DMS153 treated with DMSO at 0.1 percent for 48 hours (cell line): ENCODE measurements around the gene ERCC6L.

Source experiments
- DNase-seq: peaks from one replicate; lab custom pipeline; 2025; ENCODE audit not compliant: unreplicated experiment; lab: John Stamatoyannopoulos, UW

The ERCC6L gene

GRCh38 chrX:72238721-72239475, at the start of gene ERCC6L:
ERCC6L (minus strand) TSS chrX:72239027; CDS start chrX:72238911, 116 bp downstream.
- peak; percentile 56 for DNase-seq

GRCh38 chrX:72282302-72282701, 43.5 kb upstream of the ERCC6L start:
- no peak for DNase-seq

- DNase-seq = no peak
These were observed 41.6 kb upstream of the ERCC6L start for GRCh38 chrX:72280321-72280845.

- DNase-seq = no peak
These were observed 37.7 kb upstream of the ERCC6L start for GRCh38 chrX:72276478-72276953.

- DNase-seq = no peak
These were observed 35.7 kb upstream of the ERCC6L start for GRCh38 chrX:72274526-72274925.

- DNase-seq = no peak
These were observed 34.9 kb upstream of the ERCC6L start for GRCh38 chrX:72273718-72274117.

- no peak for DNase-seq
These were observed 34.0 kb upstream of the ERCC6L start for GRCh38 chrX:72272868-72273267.

- no peak for DNase-seq
These were observed 33.0 kb upstream of the ERCC6L start for GRCh38 chrX:72271812-72272211.

- DNase-seq = no peak
These were observed 32.4 kb upstream of the ERCC6L start for GRCh38 chrX:72271091-72271788.

GRCh38 chrX:72270316-72270866, 31.6 kb upstream of the ERCC6L start:
- DNase-seq = no peak

- no peak for DNase-seq
These were observed 30.9 kb upstream of the ERCC6L start for GRCh38 chrX:72269671-72270251.

GRCh38 chrX:72268597-72269365, 30.0 kb upstream of the ERCC6L start:
- DNase-seq = no peak

GRCh38 chrX:72265263-72265662, 26.4 kb upstream of the ERCC6L start:
- no peak for DNase-seq

GRCh38 chrX:72262077-72262476, 23.2 kb upstream of the ERCC6L start:
- no peak for DNase-seq

GRCh38 chrX:72260448-72260847, 21.6 kb upstream of the ERCC6L start:
- no peak for DNase-seq

GRCh38 chrX:72258174-72258573, 19.3 kb upstream of the ERCC6L start:
- no peak for DNase-seq

GRCh38 chrX:72255864-72256263, 17.0 kb upstream of the ERCC6L start:
- no peak for DNase-seq

GRCh38 chrX:72255445-72255844, 16.6 kb upstream of the ERCC6L start:
- peak; percentile 20 for DNase-seq

- DNase-seq = no peak
These were observed 16.0 kb upstream of the ERCC6L start for GRCh38 chrX:72254816-72255215.

GRCh38 chrX:72253686-72254085, 14.9 kb upstream of the ERCC6L start:
- no peak for DNase-seq
